SU-DHL-6 (cell line): ENCODE measurements around the gene NRGN.
"Not testable (repeated sequence)": the region's sequence is repeated elsewhere in the genome, so short reads cannot be mapped to it uniquely, and the experiment has no call there.

ENCODE experiments used
- H2AFZ ChIP-seq: fragments of 200-600 bp; sonication (generic); 2 replicates; pipeline ENCODE4 v1.6.1; 2014; ENCODE audit warnings: low read depth, mild to moderate bottlenecking, moderate library complexity, mixed read lengths, antibody characterized with exemption, low read length; ENCODE audit not compliant: severe bottlenecking
- H3F3A ChIP-seq: fragments of 200-600 bp; shearing (Covaris generic); 2 replicates; pipeline ENCODE4 v1.6.0; 2016; ENCODE audit warnings: antibody characterized with exemption, mild to moderate bottlenecking; ENCODE audit not compliant: insufficient read depth
- H3K27ac ChIP-seq: fragments of 200-600 bp; sonication (generic); 2 replicates; pipeline ENCODE4 v1.5.1; 2016; ENCODE audit warnings: low read depth, mild to moderate bottlenecking, low read length, moderate library complexity, mixed read lengths
- H3K27me3 ChIP-seq: fragments of 200-600 bp; sonication (generic), shearing (Covaris generic); 2 replicates; pipeline ENCODE4 v1.6.0; 2014; ENCODE audit warnings: mild to moderate bottlenecking, low read length
- H3K36me3 ChIP-seq: fragments of 200-600 bp; sonication (generic); 2 replicates; pipeline ENCODE4 v1.6.1; 2014; ENCODE audit warnings: mild to moderate bottlenecking, low read length, mixed read lengths
- H3K4me2 ChIP-seq: fragments of 300-600, 200-600 bp; shearing (Covaris generic), sonication (generic); 2 replicates; pipeline ENCODE4 v1.6.0; 2014; ENCODE audit warnings: low read length, low read depth, mild to moderate bottlenecking; ENCODE audit not compliant: poor library complexity, severe bottlenecking
- H3K4me3 ChIP-seq: fragments of 200-600 bp; sonication (generic); 2 replicates; pipeline ENCODE4 v1.5.1; 2014; ENCODE audit warnings: antibody characterized with exemption, low read length, mild to moderate bottlenecking, mixed read lengths; ENCODE audit not compliant: insufficient read depth, poor library complexity, severe bottlenecking
- H3K79me2 ChIP-seq: fragments of 200-600 bp; sonication (generic); 2 replicates; pipeline ENCODE4 v1.6.1; 2014; ENCODE audit warnings: mild to moderate bottlenecking, low read length, moderate library complexity; ENCODE audit not compliant: insufficient read depth
- H3K9ac ChIP-seq: fragments of 200-600 bp; sonication (generic); 2 replicates; pipeline ENCODE4 v1.7.0; 2014; ENCODE audit warnings: mild to moderate bottlenecking, low read length
- H3K9me2 ChIP-seq: fragments of 200-600 bp; sonication (generic); replicated peaks from 2 replicates; pipeline ENCODE4 v1.6.1; 2014; ENCODE audit warnings: low read length; ENCODE audit not compliant: insufficient read depth
- H3K9me3 ChIP-seq: fragments of 200-600 bp; sonication (generic); 2 replicates; pipeline ENCODE4 v1.6.1; 2014; ENCODE audit warnings: low read length, mixed read lengths; ENCODE audit not compliant: insufficient read depth
- H4K20me1 ChIP-seq: fragments of 200-600 bp; sonication (generic); 2 replicates; pipeline ENCODE4 v1.6.1; 2014; ENCODE audit warnings: low read depth, mild to moderate bottlenecking, antibody characterized with exemption, low read length, moderate library complexity, mixed read lengths
- CTCF ChIP-seq: fragments of 200-600 bp; sonication (generic); IDR thresholded peaks from one replicate; pipeline ENCODE4 v1.5.1; 2017; ENCODE audit warnings: antibody characterized with exemption, mild to moderate bottlenecking, low read length, moderate library complexity; ENCODE audit not compliant: insufficient read depth, poor library complexity, severe bottlenecking
- EZH2phosphoT487 ChIP-seq: fragments of 200-600 bp; sonication (generic), shearing (Covaris generic); conservative IDR thresholded peaks from 2 replicates; pipeline ENCODE4 v1.6.1; 2018; ENCODE audit warnings: mild to moderate bottlenecking, antibody characterized with exemption, low read length, moderate library complexity, mixed read lengths

The NRGN gene

GRCh38 chr11:124769806-124770774 lies 30.3 kb downstream of the NRGN start:
- H3K27ac ChIP-seq, result no peak overlapping the region
- H3K36me3 ChIP-seq, result no peaks in the 10 kb centered on the region
- H3K79me2 ChIP-seq, result no peaks in the 10 kb centered on the region
- H3K27me3 ChIP-seq, result no peaks in the 10 kb centered on the region
- TF ChIP-seq EZH2phosphoT487 (no peak), CTCF (no peak)
- H3K9me3 ChIP-seq, result no peaks in the 10 kb centered on the region
- no peak overlapping the region for H3K4me2 ChIP-seq
- H3F3A ChIP-seq, result no peaks in the 10 kb centered on the region
- H3K4me3 ChIP-seq, result no peak overlapping the region
- H4K20me1 ChIP-seq, result no peaks in the 10 kb centered on the region
- H3K9me2 ChIP-seq, result no peaks in the 10 kb centered on the region
- no peak overlapping the region for H3K9ac ChIP-seq
- H2AFZ ChIP-seq, result no peak overlapping the region

GRCh38 chr11:124770959-124771358 lies 31.2 kb downstream of the NRGN start:
- H3K9me2 ChIP-seq, H3K79me2 ChIP-seq, H3K4me2 ChIP-seq, H3K27me3 ChIP-seq, H3K9ac ChIP-seq, H3K9me3 ChIP-seq, H3K36me3 ChIP-seq, H3K27ac ChIP-seq, H2AFZ ChIP-seq, H3F3A ChIP-seq, H3K4me3 ChIP-seq, H4K20me1 ChIP-seq: not testable (repeated sequence)

DNA sequence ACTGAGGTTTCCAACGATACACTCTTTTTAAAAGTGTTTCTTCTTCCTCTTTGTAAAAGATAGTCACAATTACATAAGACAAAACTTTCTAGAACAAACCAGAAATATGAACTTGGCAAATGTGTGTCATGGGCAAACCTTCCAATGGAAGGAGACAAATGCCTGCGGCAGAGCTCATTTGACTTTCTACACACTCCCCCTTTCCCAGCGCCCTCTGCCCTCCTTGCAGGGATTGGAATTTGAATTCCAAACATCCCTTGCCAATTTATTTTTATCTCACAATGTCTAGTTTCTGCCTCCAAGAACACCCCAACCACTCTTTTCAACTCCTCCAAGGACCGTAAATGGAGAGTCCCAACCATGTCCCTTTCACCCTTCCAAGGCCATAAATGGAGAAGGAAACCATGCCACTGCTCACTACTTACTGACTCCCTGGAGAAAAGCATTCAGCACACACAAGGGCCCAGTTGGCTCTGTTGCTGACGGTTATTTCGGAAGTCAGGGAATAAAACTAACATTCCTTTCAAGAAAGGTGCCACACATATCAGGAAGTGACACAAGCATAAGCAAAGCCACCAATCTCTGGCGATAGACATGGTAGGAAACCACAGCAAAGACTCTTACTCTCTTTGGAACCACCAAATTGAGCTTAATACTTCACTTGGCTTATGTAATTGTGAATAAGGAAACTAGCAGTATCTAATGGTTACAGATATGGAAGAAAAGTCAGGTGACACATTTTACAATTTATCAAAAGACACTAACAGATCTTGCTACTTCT lies 37.3 kb downstream of the NRGN start:
- H2AFZ ChIP-seq, result no peak overlapping the region
- no peak overlapping the region for H3K9ac ChIP-seq

More for the DNA sequence above, 37.3 kb downstream of the NRGN start:
- Histone ChIP-seq H3K4me3 (no peak overlapping the region), H3K4me2 (no peak overlapping the region), H3K79me2 (no peaks in the 10 kb centered on the region), H3K9me3 (no peaks in the 10 kb centered on the region), H3K27ac (no peak overlapping the region), H4K20me1 (no peaks in the 10 kb centered on the region), H3K9me2 (no peaks in the 10 kb centered on the region), H3F3A (no peaks in the 10 kb centered on the region), H3K36me3 (no peaks in the 10 kb centered on the region), H3K27me3 (no peaks in the 10 kb centered on the region)
- TF ChIP-seq CTCF, result no peak
